Measurements from ENCODE around the gene ZNF560. TPM values are rescaled to one million over a fixed set of nuclear protein-coding genes. Genes with fewer than 3 reads are reported as not detected.

The ZNF560 gene
- total and polyA plus RNA-seq, 10 donors = 0.02 to 0.19 (median 0.04) TPM; not detected in 7

DNA sequence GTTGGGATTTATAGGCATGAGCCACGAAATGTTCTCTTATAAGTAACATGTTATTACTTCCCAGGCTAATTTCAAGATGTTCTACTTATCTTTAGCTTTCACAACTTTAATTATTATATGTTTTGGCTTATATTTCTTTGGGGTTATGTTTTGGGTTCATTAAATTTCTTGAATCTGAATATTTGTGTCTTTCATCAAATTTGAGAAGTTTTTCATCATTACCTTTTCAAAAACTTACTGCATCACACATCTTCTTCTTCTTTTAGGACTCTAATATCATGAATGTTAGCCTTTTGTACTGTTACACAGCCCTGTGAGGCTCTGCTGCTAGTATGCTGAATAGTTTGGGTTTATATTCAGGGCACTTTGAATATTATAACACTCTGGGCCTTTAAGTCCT, 53.4 kb downstream of the ZNF560 start:
- Histone ChIP-seq H3K4me1 (no peaks in the 10 kb centered on the region), H3K4me3 (no peak overlapping the region), H3K9me3 (peaks cover 0 to 100% (median 90%) of the 10 kb centered on the region in 8 donors), H3K27me3 (replicated peaks in 1 of 7) (no peaks in the 10 kb centered on the region), H3K27ac (no peak overlapping the region), H3K36me3 (peaks cover 0 to 25% (median 0%) of the 10 kb centered on the region in 6 donors)
- DNase-seq = no peak
- 71 to 82% (median 74%) methylated on average over 1 of the region's 1 CpG for WGBS, 5 donors
- intact Hi-C loops (cut with DNase I; ENCODE audit: low total_unique reads) = no loop called here
- TF ChIP-seq, protein P1, sequence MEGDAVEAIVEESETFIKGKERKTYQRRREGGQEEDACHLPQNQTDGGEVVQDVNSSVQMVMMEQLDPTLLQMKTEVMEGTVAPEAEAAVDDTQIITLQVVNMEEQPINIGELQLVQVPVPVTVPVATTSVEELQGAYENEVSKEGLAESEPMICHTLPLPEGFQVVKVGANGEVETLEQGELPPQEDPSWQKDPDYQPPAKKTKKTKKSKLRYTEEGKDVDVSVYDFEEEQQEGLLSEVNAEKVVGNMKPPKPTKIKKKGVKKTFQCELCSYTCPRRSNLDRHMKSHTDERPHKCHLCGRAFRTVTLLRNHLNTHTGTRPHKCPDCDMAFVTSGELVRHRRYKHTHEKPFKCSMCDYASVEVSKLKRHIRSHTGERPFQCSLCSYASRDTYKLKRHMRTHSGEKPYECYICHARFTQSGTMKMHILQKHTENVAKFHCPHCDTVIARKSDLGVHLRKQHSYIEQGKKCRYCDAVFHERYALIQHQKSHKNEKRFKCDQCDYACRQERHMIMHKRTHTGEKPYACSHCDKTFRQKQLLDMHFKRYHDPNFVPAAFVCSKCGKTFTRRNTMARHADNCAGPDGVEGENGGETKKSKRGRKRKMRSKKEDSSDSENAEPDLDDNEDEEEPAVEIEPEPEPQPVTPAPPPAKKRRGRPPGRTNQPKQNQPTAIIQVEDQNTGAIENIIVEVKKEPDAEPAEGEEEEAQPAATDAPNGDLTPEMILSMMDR (IDR thresholded peaks at IDR 0.05 in 8 of 11, conservative IDR thresholded peaks at IDR 0.05 in 3 of 11) = no peak
- TF ChIP-seq POLR2A (IDR thresholded peaks at IDR 0.05) (no peak), POLR2AphosphoS5 (IDR thresholded peaks at IDR 0.05) (no peak)

DNA sequence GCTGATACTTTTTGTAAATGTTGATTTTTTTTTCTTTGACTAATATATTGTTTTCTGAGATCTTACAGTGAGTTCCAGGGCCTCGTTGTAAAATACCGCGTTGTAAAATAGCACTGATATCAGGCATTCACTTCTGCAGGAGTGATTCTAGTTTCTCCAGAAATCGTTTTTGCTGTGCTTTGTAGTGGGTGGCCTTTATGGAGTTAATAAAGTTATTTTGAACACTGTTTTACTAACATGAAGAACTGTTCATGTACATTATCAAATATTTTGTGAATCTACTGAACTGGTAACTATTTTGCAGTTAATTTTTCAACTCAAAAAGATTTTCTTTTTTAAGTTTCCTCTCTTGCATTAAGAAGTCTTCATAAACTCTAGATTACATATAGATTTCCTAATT, 62.1 kb downstream of the ZNF560 start:
- intact Hi-C loops (cut with DNase I; ENCODE audit: low total_unique reads) = loop anchor here (10.0 kb wide), 2 partner anchors 132 to 358 kb away; partner anchors contain the start of gene ZNF699

DNA sequence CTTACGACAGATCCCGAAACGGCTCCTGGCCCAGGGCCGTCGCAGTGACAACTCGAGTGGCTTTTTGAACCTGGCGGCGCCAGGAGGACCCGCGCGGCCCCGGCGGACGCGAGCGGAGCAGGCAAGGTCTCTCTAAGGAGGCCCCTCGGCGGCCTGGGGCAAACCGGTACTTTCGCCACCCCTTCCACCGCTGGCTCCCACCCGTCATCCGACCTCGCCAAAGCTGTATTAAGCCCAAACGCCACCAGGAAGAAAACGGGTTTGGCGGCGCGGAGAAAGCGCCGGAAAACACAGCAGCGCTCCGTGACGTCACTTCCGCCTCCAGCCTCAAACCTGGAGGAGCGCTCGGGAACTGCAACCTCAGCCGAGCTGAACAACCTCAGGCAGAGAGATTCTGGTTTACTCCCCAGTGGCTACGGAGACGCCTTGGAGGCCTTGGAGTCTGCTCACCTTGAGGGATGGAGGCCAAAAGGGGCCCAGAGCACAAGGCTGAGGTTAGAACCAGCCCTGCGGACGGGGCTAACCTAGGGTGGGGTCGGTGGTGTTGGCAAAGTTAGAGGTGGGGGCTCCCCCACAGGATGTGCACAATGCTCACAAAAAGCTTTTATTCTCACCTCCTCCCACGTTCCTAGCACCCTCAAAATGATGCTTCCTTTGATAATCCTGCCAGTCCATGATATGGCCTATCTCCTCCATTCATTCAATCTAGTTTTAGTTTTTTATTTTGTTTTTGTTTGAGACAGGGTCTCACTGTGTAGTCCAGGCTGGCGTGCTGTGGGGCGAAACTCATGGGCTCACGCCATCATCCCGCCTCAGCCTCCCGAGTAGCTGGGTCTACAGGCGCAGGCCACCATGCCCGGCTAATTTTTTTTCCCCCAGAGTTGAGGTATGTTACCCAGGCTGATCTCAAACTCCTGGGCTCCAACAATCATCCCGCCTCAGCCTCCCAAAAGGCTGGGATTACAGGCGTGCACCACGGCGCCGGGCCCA, 62.8 kb downstream of the ZNF560 start, which contains the start of gene ZNF266:
TSS of gene ZNF266 (minus strand) at position 295 of the 990 bp plus-strand sequence. CDS start 15,484 bp downstream, outside the sequence.
- no peaks in the 10 kb centered on the region for H3K27me3 ChIP-seq (replicated peaks in 1 of 7)
- DNase-seq = peak; percentile 95
- intact Hi-C loops (cut with DNase I; ENCODE audit: low total_unique reads) = loop anchor here (10.0 kb wide), 2 partner anchors 131 to 359 kb away; partner anchors contain the start of gene ZNF699
- 13 to 20% (median 15%) methylated on average over 43 to 56 of the region's 56 CpGs for WGBS, 5 donors
- H3K36me3 ChIP-seq = peaks cover 0 to 35% (median 22%) of the 10 kb centered on the region in 6 donors
- H3K9me3 ChIP-seq = peaks cover 0 to 18% (median 9%) of the 10 kb centered on the region in 8 donors
- H3K4me3 ChIP-seq = peak within 1 kb of the TSS; percentile 64 to 82 (median 68)
- TF ChIP-seq, protein P1 (IDR thresholded peaks at IDR 0.05 in 8 of 11, conservative IDR thresholded peaks at IDR 0.05 in 3 of 11) = peak; percentile 85 to 98 (median 93)
- TF ChIP-seq POLR2AphosphoS5 (IDR thresholded peaks at IDR 0.05) = peak; percentile 86 to 90 (median 88)
- no peak for TF ChIP-seq POLR2A (IDR thresholded peaks at IDR 0.05)
- peaks cover 11 to 54% (median 30%) of the 10 kb centered on the region in 6 donors for H3K4me1 ChIP-seq
- peak within 1 kb of the TSS; percentile 91 to 97 (median 94) for H3K27ac ChIP-seq

More for the DNA sequence above, 62.1 kb downstream of the ZNF560 start:
- DNase-seq = no peak
- 80 to 89% (median 84%) methylated on average over 4 of the region's 4 CpGs for WGBS, 5 donors
- Histone ChIP-seq H3K36me3 (peaks cover 0 to 27% (median 17%) of the 10 kb centered on the region in 6 donors), H3K4me3 (peak overlapping the region in 4 of 8 donors; percentile 64 to 82 (median 68)), H3K4me1 (peaks cover 11 to 50% (median 30%) of the 10 kb centered on the region in 6 donors), H3K9me3 (peaks cover 0 to 26% (median 14%) of the 10 kb centered on the region in 8 donors), H3K27ac (peak overlapping the region; percentile 91 to 97 (median 94)), H3K27me3 (replicated peaks in 1 of 7) (no peaks in the 10 kb centered on the region)
- no peak for TF ChIP-seq POLR2AphosphoS5 (IDR thresholded peaks at IDR 0.05)
- no peak for TF ChIP-seq POLR2A (IDR thresholded peaks at IDR 0.05)
- TF ChIP-seq, protein P1 (IDR thresholded peaks at IDR 0.05 in 8 of 11, conservative IDR thresholded peaks at IDR 0.05 in 3 of 11) = no peak
